Right lung (tissue), 5 donors: ENCODE measurements around the gene PEX26. TPM values are rescaled to one million over a fixed set of nuclear protein-coding genes. Genes with fewer than 3 reads are reported as not detected.
"Not testable (repeated sequence)": the region's sequence is repeated elsewhere in the genome, so short reads cannot be mapped to it uniquely, and the experiment has no call there.

Experiments
- DNase-seq, 2 donors: peaks; one replicate each; pipeline ENCODE4 v3.0.0-alpha.2; 2013
- polyA plus RNA-seq, 5 donors: library from polyadenylated mRNA; unstranded; fragments of 120-200 nt; gene quantifications; one replicate each; pipeline versions ENCODE4 v1.2.1 to v1.2.3, GENCODE V29; 2013; ENCODE audit warnings: inconsistent platforms in 1 of 5, low replicate concordance in 1 of 5; ENCODE audit not compliant: insufficient read length in 5 of 5, insufficient read depth in 1 of 5

PEX26 gene
- polyA plus RNA-seq, 5 donors, result 21.2 to 26.1 (median 24.3) TPM

DNA sequence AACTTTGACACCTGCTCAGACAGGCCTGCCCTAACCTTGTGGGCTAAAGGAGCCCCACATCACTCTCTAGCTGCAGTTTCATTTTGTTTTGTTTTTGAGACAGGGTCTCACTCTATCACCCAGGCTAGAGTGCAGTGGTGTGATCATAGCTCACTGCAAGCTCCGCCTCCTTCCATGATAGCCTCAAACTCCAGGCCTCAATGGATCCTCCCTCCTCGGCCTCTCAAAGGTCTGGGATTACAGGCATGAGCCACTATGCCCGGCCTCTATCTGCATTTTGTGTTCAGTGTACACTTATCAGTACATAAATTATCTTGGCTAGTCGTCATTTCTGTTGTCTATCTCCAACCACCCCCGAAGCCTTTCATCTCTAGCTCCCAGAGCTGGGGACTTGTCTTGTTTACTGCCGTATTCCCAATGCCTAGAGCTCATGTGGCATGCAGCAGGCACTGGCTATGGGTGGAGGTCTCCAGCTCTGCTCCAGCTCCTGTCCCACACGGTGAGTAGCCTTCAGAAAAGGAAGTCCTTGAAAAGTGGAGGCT is 22.1 kb upstream of the PEX26 start:
- DNase-seq, result no peak

DNA sequence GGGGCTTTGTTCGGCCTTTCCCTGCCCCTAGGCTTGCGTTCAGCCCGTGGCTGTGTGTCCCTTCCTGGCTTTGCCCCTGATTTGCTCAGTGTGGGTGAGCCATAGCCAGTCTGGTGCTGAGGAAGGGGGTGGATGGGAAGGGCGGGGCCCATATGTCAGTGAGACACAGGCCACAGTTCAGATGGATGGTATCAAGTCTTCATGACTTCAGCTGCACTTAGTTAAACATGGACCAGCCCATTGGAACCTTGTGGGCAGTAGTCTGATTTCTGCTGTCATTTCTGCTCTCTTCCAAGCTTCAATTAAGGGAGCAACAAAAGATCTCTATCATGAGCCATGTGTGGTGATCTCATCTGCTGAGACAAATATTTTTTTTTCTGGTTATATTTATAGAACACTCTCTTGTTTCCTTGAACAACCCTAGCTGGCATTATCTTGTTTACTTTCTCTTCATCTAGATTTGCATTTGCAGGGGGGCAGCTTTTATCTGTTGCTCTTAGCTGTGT is 21.6 kb upstream of the PEX26 start:
- DNase-seq, result no peak

DNA sequence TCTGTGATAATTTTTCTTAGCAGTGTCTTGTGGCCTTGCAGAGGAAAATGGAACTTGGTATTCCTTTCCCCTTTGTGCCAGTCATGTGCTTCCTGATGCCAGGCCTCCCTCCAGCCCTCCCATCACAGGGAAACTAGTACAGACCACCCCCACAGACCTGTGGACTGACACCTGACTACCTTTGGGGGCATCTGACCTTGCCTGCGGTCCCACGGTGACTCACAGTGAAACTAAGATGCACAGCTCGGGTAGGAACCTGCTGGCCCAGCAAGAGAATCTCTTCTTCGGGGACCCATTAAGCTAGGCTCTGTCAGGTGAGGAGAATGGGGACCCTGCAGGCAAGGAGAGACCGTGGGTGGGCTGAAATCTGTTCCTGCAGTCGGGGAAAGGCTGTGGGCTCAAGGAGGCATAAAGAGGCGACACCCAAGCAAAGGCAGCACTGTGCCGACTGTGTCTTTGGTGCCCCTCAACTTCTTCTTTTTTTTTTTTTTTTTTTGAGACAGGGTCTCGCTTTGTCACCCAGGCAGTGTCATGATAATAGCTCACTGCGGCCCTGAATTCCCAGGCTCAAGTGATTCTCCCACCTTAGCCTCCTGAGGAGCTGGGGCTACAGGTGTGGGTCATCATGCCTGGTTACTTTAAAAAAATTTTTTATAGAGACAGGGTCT is 20.8 kb upstream of the PEX26 start:
- DNase-seq, result no peak

DNA sequence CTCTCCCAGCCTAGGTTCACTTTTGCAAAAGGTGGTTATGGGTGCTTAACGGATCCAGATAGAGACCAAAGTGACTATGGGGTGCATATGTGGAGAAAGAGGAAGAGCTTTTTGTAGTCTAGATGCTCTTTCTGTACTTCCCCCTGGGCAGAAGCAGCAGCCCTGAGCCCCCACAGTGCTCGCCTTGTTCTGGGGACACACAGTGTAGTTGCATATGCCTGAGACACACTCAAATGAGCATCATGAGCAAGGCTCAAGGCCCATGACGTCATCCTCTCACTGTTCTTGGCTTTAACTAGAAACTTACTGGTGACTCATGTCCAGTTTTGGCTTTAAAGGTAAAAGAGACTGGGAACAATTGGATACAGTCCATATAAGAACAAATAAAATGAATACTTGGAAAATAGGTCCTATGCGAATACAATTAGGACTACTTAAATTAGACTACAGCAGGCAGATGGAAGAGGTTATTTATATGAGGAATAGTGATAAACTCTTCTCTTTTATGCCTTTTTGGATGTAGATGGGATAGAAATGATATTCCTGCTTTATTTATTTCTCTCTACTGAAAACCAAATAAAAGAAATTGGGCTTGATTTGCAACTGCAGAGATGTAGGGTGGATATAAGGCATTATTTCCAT is 20.1 kb upstream of the PEX26 start:
- DNase-seq, result no peak

DNA sequence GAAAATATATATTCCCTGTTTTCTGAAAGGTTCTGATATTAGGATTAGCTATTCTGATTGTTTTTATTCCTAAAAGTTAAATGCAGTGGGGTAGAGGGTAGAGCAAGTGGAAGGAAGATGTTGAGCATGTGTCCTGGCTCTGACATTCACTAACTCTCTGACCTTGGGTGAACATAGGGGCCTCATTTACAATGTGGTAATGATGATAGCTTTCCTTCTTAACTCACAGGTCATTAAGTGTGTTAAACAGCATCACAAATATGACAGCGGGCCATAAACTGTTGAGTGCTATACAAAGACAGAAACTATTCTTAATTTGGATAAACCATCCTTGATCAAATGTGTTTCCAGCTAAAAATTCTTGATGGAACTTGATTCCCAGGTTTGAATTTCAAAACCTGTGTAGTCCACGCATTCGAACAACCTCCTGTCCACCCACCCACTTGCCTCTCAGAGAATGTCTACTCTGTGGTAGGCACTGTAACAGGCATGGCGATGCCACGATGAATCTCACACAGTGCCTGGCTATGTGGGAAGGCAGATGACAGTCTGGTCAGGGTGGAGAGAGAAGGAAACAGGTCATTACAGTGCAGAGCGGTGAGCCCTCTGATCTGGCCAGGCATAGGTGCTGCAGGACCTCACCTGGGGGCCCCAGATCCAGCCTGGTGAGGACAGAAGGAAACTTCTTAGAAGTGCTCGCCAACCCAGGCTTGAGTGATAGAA is 19.3 kb upstream of the PEX26 start:
- DNase-seq, result no peak

DNA sequence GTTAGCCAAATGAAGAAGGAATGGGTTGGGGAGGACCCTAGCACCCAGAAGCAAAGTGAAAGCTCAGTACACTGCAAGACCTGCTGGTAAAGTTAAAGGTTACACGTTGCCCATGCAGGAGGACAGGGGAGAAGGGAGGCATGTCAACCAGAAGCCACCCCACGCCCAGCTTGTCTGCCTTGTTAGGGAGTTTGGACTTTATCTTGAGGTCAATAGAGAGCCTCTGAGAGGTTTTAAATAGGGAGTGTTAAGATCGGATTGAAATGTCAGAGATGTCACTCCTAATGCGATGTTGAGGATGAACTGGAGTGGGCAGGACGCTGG is 18.7 kb upstream of the PEX26 start:
- no peak for DNase-seq

DNA sequence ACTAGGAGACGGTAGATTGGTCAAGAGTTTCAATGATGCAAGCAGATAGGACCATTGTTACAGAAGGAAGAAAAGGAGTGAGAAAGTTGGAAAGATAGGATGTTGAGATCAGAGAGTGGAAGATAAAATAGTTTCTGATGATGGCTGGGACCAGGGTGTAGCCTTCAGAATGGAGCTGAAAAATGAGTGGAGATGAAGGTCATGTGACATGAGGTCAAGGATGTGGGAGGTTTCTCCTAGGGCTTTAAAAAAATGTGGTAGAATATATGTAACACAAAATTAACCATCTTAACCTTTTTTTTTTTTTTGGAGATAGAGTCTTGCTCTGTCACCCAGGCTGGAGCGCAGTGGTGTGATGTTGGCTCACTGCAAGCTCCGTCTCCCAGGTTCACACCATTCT is 18.3 kb upstream of the PEX26 start:
- no peak for DNase-seq

DNA sequence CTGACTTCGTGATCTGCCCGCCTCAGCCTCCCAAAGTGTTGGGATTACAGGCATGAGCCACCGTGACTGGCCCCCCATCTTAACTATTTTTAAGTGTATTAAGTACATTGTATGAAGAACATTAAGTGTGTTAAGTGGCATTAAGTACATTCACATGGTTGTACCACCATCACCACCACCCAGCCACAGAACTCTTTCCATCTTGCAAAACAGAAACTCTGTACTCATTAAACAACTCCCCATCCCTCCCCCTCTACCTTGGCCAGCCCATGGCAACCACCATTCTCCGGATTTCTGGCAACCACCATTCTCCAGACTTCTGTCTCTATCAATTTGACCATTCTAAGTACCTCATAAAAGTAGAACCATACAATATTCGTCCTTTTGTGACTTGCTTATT is 17.8 kb upstream of the PEX26 start:
- no peak for DNase-seq

DNA sequence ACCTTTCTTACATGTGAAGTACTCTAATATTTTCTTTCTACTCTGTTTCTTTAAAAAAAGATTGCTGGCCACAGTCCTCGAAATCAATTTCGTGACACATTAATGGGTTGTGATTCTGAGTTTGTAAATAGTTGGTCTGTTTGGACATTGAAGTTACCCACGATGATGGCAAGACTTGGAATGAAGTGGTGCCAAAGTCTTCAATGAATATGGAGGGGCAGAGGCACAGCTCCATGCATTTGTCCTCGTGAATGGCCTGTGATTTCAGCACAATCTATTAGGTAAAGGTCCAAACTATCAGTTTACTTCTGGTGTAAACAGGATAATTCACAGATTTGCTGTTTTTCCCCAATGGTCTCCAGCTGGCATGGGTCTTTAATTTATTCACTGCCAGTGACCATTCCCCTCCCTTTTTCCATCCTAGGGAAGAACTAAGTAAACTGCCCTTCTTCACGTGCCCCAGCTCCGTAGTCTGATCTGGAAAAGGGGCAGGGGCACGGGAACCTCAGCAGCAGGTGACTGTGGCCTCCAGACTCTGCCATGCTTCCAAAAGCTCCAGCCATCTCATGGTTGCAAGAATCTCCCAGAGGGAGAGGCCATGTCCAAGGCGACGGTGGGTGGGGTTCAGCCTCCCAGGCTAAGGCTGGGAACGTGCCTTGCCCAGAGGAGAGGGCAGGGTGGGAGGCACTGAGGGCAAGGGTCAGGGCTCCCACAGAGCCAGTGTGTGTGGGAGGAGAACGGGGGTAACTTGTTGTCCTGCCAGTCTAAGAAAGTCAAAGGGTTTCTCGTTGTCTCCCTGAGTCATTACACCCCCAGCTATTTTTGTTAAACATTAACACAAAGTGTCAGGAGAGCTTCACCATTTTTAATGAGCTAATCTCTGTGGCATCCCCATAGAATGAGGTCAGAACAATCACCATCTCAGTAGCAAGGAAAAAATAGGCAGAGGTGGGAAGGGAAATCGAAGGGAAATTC is 16.9 kb upstream of the PEX26 start:
- DNase-seq, result no peak

DNA sequence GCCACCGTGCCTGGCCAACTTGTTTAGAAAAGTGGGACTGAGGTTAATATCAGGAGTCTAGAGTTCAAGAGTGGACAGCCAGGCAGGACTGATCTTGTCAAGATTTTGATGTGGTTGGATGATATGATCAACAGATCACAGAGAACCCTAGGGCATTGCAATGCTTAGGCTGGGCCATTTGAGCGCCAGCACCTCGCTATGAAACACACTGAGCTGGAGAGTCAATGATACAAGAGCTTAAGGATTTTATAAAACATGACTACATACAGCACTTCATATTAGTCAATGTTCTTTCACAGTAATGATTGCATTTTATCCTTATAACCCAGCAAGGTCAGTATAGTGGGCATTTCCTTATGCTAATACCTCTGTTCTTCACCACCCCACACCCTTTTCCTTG is 15.4 kb upstream of the PEX26 start:
- DNase-seq, result no peak

DNA sequence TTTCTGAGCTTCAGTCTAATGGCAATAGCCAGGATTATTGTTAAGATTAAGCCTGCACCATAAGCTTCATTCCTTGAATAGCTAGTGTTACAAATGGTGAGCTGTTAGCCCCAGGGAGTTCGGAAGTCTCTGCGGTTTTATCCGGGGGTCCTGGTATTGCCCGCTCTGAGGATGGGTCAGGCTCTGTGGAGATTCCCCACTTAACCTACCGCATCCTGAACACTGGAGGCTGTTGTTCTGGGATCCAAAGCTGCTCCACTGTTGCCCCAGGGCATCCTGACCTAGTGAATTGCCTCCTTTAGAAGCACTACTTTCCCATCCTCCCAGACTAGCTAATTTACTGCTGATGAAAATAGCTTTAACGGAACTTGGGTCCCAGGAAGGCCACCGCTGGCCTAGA is 14.5 kb upstream of the PEX26 start:
- DNase-seq, result no peak

DNA sequence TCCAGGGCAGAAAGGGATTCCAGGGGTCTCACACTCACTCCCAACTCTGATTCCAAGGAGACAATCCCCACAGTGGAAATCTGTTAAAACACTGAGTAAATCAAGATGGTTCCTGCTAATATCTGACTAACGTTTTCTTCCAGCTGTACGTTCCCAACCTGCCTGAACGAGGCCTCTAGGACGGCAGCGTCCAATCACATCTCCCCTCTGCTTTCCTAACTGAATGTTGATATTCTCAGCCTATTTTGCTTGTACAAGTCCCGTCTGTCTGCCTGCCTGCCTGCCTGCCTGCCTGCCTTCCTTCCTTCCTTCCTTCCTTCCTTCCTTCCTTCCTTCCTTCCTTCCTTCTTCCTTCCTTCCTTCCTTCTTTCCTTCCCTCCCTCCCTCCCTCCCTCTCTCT is 14.1 kb upstream of the PEX26 start:
- DNase-seq, result not testable (repeated sequence)

DNA sequence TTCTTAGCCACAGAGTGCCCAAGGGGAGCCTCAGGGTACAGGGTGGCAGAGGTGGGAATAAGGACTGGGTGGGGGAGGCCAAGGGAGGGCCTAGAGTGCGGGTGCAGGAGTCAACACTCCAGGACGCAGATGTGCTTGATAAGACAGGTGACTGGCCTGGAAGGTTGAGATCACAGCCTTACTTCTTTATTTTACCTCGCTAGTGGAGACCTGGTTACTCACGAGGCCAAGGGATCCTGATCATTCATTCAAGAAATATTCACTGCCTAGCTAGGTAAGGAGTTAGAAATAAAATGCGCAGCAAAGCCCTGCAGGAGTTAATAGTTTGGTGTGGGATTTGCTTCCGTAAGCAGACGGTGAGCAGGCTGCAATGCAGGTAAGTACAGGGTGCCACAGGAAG is 13.2 kb upstream of the PEX26 start:
- DNase-seq, result no peak

DNA sequence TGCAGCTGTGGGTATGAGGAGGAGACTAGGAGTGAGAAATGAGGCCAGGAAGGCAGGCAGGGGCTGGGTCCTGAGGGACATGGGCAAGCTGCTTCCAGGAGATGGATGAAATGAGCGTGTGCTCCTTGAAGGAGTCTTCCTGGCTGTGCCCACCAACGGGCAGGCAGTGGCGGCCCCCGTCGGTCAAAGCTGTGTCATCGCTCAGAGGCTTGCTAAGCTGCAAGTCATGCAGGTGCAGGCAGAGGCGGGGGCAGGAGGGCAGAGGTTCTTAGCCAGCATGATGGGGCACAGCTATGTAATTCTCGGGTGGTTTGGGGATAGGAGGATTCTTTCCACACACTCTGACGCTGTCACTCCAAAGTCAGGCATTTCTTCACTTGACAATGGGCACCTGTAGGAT is 12.5 kb upstream of the PEX26 start:
- DNase-seq, result no peak

DNA sequence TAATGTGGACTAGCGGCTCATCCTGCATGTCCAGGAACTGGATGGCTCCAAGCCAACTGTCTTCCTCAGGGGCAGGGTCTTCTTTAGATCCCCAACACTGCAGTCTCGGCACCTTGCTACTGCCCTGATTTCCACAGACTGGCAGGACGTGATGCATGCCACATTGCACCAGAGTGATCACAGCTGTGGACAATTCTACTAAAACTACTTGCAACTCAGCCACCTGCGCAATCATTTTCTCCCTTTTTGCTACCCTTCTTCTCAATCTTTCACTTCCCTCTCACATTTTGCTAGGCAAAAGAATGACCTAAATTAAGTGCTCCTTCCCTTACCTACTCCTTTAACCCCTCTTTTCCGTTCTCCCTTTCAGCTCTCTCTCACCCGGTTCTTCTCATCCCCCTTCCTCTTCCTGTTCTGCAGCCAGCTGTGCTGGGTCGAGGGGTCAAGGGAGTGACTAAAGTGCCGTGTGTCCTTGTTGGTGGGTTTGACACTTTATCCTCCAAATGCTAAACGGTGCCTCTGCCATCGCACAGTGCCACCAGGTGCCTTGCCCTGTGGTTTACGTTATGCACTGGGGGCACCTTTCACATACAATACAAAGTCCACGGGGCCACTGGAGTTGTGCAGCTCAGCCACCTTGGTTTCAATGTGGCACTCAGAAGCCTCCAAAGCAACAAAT is 11.5 kb upstream of the PEX26 start:
- DNase-seq, result no peak

DNA sequence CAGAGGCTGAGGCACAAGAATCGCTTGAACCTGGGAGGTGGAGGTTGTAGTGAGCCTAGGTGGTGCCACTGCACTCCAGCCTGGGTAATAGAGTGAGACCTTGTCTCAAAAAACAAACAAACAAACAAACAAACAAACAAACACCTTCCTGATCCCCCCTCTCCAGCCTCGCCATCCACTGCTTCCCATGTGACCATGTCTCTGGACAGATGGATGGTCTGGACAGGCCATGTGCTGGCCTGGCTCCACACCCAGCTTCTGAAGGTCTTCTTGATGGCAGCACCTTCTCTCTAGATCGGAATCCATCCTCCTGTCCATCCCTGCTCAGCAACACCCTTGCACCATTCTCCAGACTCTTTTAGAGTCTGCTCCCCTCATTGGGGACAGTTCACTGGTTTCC is 10.7 kb upstream of the PEX26 start:
- no peak for DNase-seq

DNA sequence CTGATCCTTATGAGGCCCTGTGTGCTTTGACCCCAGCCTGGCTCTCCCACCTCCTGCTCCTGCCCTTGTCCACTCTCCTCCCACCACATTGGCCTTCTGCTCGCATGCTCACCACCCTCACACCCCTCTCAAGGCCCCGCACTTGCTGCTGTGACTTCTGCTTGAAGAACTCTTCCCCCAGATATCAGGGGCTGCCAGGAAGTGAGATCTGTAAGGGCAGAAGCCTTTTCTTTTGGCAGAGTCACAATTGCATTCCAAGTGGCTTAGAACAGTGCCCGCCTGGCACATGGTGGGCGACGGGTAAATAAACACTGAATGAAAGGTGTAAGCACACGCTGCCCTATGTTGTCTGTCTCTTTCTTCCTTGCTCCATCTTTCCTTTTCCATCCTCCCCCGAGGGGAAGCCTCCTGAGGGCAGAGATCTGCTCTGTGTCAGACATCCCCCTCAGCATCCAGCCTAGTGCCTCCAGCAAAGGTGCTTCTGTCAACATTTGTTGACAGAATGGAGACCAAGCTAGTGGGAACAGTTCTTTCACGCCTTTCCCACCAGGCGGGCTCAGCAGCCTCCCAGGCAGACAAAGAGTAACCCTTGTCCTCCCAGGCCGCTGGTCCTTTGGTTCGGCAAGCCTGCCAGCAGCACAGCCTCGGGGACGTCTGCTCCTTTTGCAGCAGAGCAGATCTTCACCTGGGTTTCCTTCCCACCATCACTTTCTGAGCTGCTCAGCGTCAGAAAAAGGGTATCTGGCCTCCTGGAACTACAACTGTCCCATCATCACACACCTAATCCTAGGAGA is 10.0 kb upstream of the PEX26 start:
- no peak for DNase-seq

DNA sequence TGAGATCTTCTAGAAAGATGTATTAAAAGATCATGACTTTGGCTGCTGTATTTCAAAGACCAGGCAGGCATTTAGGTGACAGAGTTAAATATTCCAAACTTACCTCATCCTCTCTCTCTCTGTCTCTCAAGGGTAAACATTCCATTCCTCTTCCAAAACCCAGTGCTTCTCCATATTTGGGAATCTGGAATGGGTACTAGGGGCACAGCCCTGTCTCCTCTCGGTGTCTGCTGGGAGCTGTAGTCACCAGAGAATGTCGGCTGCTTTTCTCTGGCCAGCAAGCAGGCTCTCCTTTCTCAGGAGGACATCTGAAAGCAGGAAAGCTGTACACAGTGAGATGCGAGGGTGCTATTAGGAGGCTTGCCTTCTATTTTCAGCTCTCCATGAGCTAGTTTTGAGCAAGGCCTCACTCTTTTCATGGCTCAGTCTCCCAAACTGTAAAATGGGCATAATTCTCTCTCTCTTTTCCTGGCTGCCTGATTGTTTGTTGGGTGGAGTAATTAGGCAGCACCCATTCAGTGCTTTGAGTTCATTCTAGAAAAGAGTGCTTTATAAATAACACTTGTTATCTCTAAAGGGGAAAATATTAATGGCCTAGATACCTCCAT is 9.3 kb upstream of the PEX26 start:
- no peak for DNase-seq

DNA sequence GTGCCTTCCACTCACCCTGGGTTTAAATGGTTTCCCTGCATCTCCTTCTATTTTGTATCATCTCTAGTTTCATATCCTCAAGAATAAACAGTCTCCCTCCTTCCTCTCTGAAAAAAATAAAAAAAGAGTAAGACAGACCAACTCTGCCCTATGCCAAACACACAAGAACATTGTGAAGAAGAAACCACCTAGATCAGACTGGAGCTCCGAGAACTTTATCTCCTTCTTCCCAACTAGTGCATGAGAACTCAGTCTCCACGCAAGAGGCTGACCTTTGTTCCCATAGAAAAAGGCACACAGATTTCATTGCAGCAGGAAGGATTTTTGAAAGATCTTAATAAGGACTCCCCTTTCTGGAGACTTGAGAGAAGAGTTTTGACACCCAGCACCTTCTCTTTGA is 8.7 kb upstream of the PEX26 start:
- no peak for DNase-seq

DNA sequence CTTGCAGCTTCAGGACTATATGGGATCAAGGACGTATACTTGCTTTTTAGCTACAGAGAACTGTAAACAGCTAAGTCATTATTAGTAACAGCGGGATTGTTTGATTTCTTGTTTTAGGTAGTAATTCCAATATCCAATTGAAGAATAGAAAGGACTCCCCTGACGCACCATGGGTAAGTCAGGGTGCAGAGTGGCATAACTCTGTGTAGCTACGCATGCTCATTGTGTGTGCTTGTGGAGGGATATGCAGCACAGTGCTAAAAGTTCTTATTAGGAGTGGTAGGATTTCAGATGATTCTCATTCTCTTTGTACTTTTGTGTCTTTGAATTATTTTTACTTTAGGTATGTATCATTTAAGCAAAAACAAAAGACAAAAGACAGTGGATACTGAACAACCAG is 7.7 kb upstream of the PEX26 start:
- no peak for DNase-seq
